ENCODE results near the gene GYS2. TPM values are rescaled to one million over a fixed set of nuclear protein-coding genes. Genes with fewer than 3 reads are reported as not detected.

GYS2 gene
- not detected in 3 replicates for total RNA-seq
- long read RNA-seq: 0 reads

GRCh38 chr12:21604245-21605101 is at the start of gene GYS2:
Gene GYS2, minus strand, starts transcription at chr12:21604847. Its CDS starts 255 bp downstream, at chr12:21604592.
- no peak for DNase-seq (ENCODE audit: low spot score)
- no peak within 1 kb of the TSS for H3K27ac Mint-ChIP-seq (ENCODE audit: unreplicated experiment)
- H3K27me3 Mint-ChIP-seq (ENCODE audit: low read depth): peaks cover 8% of the 10 kb centered on the region
- no peaks in the 10 kb centered on the region for H3K36me3 Mint-ChIP-seq (ENCODE audit: low read depth)
- H3K9me3 Mint-ChIP-seq (ENCODE audit: low read depth): no peaks in the 10 kb centered on the region
- no peaks in the 10 kb centered on the region for H3K4me1 Mint-ChIP-seq (ENCODE audit: low read depth)
- H3K4me3 Mint-ChIP-seq (ENCODE audit: unreplicated experiment): no peak within 1 kb of the TSS
- TF ChIP-seq, protein P1, sequence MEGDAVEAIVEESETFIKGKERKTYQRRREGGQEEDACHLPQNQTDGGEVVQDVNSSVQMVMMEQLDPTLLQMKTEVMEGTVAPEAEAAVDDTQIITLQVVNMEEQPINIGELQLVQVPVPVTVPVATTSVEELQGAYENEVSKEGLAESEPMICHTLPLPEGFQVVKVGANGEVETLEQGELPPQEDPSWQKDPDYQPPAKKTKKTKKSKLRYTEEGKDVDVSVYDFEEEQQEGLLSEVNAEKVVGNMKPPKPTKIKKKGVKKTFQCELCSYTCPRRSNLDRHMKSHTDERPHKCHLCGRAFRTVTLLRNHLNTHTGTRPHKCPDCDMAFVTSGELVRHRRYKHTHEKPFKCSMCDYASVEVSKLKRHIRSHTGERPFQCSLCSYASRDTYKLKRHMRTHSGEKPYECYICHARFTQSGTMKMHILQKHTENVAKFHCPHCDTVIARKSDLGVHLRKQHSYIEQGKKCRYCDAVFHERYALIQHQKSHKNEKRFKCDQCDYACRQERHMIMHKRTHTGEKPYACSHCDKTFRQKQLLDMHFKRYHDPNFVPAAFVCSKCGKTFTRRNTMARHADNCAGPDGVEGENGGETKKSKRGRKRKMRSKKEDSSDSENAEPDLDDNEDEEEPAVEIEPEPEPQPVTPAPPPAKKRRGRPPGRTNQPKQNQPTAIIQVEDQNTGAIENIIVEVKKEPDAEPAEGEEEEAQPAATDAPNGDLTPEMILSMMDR (IDR thresholded peaks at IDR 0.05): no peak

- Mint-ChIP-seq H3K4me3 (ENCODE audit: unreplicated experiment) (no peak overlapping the region), H3K36me3 (ENCODE audit: low read depth) (peaks cover 39% of the 10 kb centered on the region), H3K4me1 (ENCODE audit: low read depth) (peaks cover 57% of the 10 kb centered on the region), H3K27ac (ENCODE audit: unreplicated experiment) (no peak overlapping the region), H3K27me3 (ENCODE audit: low read depth) (no peaks in the 10 kb centered on the region), H3K9me3 (ENCODE audit: low read depth) (no peaks in the 10 kb centered on the region)
- no peak for DNase-seq (ENCODE audit: low spot score)
- TF ChIP-seq, protein P1 (IDR thresholded peaks at IDR 0.05): no peak
Observed at GRCh38 chr12:21651821-21652220, 47.2 kb upstream of the GYS2 start.

- peaks cover 39% of the 10 kb centered on the region for H3K36me3 Mint-ChIP-seq (ENCODE audit: low read depth)
- no peaks in the 10 kb centered on the region for H3K9me3 Mint-ChIP-seq (ENCODE audit: low read depth)
Observed at GRCh38 chr12:21650997-21651396, 46.4 kb upstream of the GYS2 start.

DNA sequence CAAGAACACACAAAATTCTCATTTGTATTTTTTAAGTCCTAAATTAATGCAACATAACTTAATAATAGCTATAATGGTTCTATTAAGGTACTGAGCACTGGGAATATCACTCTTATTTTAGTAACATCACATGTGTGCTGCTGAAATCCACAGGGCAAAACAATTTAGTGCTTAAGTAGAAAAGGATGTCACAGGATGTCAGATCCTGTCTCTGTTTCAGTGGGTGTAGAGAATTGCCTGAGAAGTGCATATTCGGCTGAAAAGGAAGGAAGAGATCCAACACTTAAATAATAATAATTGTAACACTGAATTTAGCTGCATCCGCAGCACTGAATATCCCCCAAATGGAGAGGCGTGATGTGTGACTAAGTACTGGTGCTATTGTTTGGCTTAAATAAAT is 44.4 kb upstream of the GYS2 start:
- H3K36me3 Mint-ChIP-seq (ENCODE audit: low read depth): peaks cover 51% of the 10 kb centered on the region
- TF ChIP-seq, protein P1 (IDR thresholded peaks at IDR 0.05): no peak
- H3K4me3 Mint-ChIP-seq (ENCODE audit: unreplicated experiment): no peak overlapping the region
- H3K27ac Mint-ChIP-seq (ENCODE audit: unreplicated experiment): no peak overlapping the region
- peaks cover 44% of the 10 kb centered on the region for H3K4me1 Mint-ChIP-seq (ENCODE audit: low read depth)
- no peaks in the 10 kb centered on the region for H3K27me3 Mint-ChIP-seq (ENCODE audit: low read depth)
- no peak for DNase-seq (ENCODE audit: low spot score)
- H3K9me3 Mint-ChIP-seq (ENCODE audit: low read depth): no peaks in the 10 kb centered on the region

More at GRCh38 chr12:21650997-21651396, 46.4 kb upstream of the GYS2 start:
- no peak overlapping the region for H3K27ac Mint-ChIP-seq (ENCODE audit: unreplicated experiment)
- TF ChIP-seq, protein P1 (IDR thresholded peaks at IDR 0.05): no peak
- DNase-seq (ENCODE audit: low spot score): no peak
- no peaks in the 10 kb centered on the region for H3K27me3 Mint-ChIP-seq (ENCODE audit: low read depth)
- no peak overlapping the region for H3K4me3 Mint-ChIP-seq (ENCODE audit: unreplicated experiment)
- peaks cover 53% of the 10 kb centered on the region for H3K4me1 Mint-ChIP-seq (ENCODE audit: low read depth)

- Mint-ChIP-seq H3K36me3 (ENCODE audit: low read depth) (peaks cover 52% of the 10 kb centered on the region), H3K4me3 (ENCODE audit: unreplicated experiment) (no peak overlapping the region), H3K27me3 (ENCODE audit: low read depth) (no peaks in the 10 kb centered on the region), H3K9me3 (ENCODE audit: low read depth) (no peaks in the 10 kb centered on the region), H3K4me1 (ENCODE audit: low read depth) (peaks cover 45% of the 10 kb centered on the region), H3K27ac (ENCODE audit: unreplicated experiment) (no peak overlapping the region)
- TF ChIP-seq, protein P1 (IDR thresholded peaks at IDR 0.05): no peak
- DNase-seq (ENCODE audit: low spot score): no peak
Observed at GRCh38 chr12:21648378-21648777, 43.7 kb upstream of the GYS2 start.
